GM08714 (cell line): ENCODE data around the gene PTPRN2.

Experiments used
- H3K4me3 ChIP-seq: fragments of 200-500 bp; sonication (Bioruptor generic); 2 replicates; pipeline ENCODE4 v1.5.1; 2014; ENCODE audit warnings: mild to moderate bottlenecking, low read length, inconsistent platforms
- ZNF274 ChIP-seq: IDR thresholded peaks from 2 replicates; pipeline ENCODE4 v1.6.1; 2012; ENCODE audit warnings: mild to moderate bottlenecking, low read depth, low read length

PTPRN2 gene

DNA sequence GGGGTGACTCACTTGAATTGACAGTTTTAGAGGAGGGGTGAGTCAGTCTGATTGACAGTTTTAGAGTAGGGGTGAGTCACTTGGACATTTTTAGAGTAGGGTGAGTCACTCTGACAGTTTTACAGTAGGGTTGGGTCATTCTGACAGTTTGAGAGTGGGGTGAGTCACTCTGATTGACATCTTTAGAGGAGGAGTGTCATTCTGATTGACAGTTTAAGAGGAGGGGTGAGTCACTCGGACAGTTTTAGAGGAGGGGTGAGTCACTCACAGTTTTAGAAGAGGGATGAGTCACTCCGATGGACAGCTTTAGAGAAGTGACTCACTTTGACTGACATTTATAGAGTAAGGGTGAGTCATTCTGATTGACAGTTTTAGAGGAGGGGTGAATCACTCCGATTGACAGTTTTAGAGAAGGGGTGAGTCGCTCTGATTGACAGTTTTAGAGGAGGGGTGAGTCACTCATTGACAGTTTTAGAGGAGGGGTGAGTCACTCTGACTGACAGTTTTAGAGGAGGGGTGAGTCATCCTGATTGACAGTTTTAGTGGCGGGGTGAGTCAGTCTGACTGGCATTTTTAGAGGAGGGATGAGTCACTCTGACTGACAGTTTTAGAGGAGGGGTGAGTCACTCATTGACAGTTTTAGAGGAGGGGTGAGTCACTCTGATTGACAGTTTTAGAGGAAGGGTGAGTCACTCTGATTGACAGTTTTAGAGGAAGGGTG, 655.0 kb downstream of the PTPRN2 start:
- no peak for TF ChIP-seq ZNF274
- no peak overlapping the region for H3K4me3 ChIP-seq

DNA sequence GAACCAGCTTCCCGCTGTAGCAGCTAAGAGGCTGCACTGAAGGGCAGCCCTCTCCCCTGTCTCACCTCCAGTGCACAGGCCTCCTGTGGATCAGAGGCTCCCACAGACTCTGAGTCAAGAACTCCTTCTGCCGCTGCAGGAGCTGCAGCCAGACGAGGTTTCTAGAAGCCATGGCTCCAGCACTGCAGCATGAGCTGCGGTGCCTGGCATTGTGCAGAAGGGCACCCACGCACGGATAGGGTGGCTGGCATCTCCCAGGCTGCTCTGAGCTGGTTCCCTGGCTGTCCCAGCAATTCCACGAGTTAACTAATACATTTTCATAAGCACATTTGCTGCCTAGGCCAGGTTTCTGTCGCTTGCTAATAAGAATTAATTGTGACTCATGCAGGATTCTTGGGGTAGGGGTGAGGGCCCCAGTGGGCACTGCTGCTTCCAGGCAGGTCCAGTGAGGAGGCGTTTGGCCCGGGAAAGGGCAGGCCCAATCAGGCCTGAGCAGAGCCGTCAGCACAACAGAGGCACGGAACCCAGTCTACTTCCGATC, 656.6 kb downstream of the PTPRN2 start:
- no peak overlapping the region for H3K4me3 ChIP-seq
- no peak for TF ChIP-seq ZNF274

GRCh38 chr7:157930441-157930840, 657.2 kb downstream of the PTPRN2 start:
- no peak for TF ChIP-seq ZNF274

DNA sequence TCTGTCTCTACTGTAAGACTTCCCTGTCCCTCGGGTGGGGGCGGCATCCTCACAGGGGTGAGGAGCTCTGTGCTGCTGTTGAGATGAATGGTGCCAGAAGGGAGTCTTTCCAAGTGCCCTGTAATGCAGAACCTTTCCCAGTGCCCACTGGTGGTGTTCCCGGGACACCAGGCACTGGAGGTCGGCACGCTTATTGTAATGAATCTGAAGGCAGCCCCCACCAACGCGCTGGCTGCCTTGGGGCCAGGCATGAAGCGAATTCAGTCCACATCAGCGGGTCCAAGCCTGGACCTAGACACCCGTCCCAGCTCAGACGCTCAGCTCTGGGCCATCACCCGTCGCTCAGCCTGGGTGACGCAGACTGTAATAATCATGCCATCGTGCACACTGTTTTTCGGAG, 658.0 kb downstream of the PTPRN2 start:
- no peak for TF ChIP-seq ZNF274

More at GRCh38 chr7:157930441-157930840, 657.2 kb downstream of the PTPRN2 start:
- no peak overlapping the region for H3K4me3 ChIP-seq

GRCh38 chr7:157928808-157929425, 658.7 kb downstream of the PTPRN2 start:
- TF ChIP-seq ZNF274, result no peak
- no peak overlapping the region for H3K4me3 ChIP-seq

More for the DNA sequence above, 658.0 kb downstream of the PTPRN2 start:
- no peak overlapping the region for H3K4me3 ChIP-seq

GRCh38 chr7:157928171-157928794, 659.3 kb downstream of the PTPRN2 start:
- no peak overlapping the region for H3K4me3 ChIP-seq

GRCh38 chr7:157927313-157927925, 660.2 kb downstream of the PTPRN2 start:
- TF ChIP-seq ZNF274, result no peak
- H3K4me3 ChIP-seq, result no peak overlapping the region

More at GRCh38 chr7:157928171-157928794, 659.3 kb downstream of the PTPRN2 start:
- TF ChIP-seq ZNF274, result no peak

- no peak for TF ChIP-seq ZNF274
- no peak overlapping the region for H3K4me3 ChIP-seq
These were observed 661.0 kb downstream of the PTPRN2 start for GRCh38 chr7:157926521-157927150.

DNA sequence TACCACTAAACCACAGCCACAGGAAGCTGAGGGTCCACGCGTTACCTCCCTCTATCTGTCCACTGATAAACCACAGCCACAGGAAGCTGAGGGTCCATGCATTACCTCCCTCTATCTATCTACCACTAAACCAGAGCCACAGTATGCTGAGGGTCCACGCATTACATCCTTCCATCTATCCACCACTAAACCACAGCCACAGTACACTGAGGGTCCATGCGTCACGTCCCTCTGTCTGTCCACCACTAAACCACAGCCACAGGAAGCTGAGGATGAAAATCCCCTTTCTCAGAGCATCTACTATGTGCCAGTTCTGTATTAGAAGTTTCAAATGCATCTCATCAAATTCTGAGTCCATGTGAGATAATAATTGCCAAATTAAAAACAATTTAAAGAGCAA, 661.5 kb downstream of the PTPRN2 start:
- no peak for TF ChIP-seq ZNF274
- no peak overlapping the region for H3K4me3 ChIP-seq

GRCh38 chr7:157925383-157925875, 662.2 kb downstream of the PTPRN2 start:
- TF ChIP-seq ZNF274, result no peak
- H3K4me3 ChIP-seq, result no peak overlapping the region

- H3K4me3 ChIP-seq, result no peak overlapping the region
- no peak for TF ChIP-seq ZNF274
These were observed 663.6 kb downstream of the PTPRN2 start for GRCh38 chr7:157923903-157924630.

DNA sequence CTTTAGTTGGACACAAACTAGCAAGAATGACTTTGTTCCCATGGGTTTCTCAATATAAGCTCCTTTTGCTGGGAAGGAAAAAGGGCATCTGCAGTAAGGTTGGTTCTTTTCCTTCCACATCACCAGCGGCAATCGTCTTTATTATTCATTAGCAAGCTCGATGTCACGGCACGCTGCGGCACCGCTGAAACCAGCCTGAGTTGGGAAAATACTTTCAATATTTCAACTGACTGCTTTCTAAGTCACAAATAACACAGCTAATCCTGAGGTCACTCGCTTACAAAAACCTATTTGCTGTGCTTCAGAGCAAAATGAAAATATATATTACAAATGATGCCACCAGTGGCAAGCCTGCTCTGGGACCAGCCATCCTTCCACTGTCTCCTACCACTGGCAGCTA, 665.0 kb downstream of the PTPRN2 start:
- no peak for TF ChIP-seq ZNF274
- H3K4me3 ChIP-seq, result no peak overlapping the region
